HG03439 (cell line): ENCODE data around the gene GALT.

ENCODE experiments used
- ATAC-seq: cut with Tn5 transposase; IDR thresholded peaks from one replicate; pipeline ENCODE4 v1.9.1; 2021; ENCODE audit warnings: mild to moderate bottlenecking, moderate library complexity; ENCODE audit not compliant: unreplicated experiment

Gene GALT

DNA sequence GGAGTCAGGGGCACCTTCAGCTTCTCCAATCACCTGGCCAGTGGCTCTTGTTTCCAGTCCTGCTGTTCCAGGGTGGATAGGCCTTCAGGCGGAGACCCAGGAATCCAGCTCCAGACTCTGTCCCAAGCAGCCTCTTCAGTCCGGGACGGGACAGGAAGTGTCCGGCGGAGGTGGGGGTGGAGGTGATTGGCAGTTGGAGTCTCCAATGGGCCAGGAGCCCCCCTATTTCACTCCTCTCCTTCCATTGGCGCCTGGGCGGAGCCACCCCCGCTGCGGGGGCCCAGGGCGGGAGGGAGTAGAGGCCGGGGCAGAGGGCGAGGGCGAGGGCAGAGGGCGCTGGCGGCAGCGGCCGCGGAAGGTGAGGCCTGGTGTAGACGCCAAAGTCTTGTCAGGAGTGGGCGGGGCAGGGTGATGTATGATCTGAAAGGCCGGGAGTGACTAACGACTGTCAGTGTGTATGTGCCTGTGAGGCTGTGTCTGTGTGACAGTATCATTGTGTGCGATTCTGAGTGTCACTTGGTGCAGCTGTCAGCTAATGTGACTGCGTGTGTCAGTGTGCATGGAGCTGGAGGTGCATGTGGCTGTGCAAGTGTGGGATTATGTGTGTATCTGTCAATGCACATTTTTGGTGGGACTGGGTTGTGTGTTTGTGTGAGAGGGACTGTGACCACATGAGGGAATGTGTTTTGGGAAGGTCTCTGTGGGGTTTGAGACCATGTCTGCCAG lies 5.6 kb downstream of the GALT start, which contains the start of gene IL11RA:
IL11RA (plus strand) TSS at position 310 of the 726 bp plus-strand sequence. CDS start 3,033 bp downstream, outside the sequence.
- ATAC-seq: no peak

DNA sequence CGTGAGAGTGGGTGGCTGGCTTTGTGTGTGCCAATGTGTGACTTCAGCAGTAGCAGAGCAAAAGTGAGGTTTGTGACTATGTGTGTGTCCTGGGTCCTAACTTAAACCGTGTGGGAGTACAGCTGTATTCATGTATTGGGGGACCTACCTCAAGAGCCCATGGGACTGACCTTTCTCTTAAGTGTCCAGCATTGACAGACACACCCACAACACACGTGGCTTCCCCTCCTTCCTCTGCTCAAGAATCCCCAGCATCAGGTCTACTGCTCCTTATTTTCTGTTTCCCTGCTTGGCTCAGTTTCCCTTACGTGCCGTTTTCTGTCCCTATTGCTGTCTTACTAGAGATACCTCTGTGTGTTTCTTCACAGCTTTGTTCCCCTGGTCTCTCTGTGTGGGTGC lies 6.1 kb downstream of the GALT start:
- no peak for ATAC-seq

DNA sequence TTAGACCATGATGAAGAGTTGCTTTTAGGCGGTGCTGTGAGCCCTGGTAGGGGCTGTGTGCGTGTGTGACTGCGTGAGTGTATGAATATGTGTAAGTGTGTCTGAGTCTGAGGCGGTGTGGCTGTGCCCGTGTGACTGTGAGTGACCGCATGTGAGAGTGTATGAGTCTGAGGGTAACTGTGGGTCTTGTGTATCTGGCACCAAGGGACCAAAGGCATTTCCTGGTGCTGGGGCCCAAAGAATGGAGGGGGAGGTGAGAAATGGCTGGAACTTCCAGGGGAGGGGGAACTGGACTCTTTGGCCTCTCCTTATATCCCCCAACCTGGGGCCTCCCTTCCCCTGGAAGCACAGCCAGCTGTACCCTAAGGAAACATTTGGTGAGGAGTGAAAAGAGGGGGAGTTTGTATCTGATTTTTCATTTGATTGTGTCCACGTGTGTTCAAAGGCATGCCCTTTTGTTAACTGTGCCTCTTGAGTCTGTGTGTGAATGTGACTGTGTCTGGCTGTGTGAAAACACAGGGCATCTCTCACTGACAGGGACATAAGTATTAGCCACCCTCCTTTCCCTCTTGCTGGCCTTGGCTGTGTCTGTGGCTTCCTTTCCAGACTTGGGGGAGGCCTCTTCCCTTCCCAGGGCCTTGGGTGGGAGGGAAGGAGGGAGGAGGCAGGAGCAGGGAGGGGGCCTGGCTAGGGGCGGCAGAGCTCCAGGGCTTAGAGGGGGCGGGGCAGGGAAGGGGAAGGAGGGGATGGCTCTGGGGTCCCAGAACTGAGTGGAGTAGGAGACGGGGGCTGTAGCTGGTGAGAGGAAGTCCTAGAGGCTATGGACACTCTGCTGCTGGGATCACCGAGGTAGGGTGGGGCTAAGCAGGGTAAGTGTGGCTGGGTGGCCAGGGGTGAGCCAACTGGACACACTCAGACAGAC lies 6.9 kb downstream of the GALT start:
- ATAC-seq: no peak

DNA sequence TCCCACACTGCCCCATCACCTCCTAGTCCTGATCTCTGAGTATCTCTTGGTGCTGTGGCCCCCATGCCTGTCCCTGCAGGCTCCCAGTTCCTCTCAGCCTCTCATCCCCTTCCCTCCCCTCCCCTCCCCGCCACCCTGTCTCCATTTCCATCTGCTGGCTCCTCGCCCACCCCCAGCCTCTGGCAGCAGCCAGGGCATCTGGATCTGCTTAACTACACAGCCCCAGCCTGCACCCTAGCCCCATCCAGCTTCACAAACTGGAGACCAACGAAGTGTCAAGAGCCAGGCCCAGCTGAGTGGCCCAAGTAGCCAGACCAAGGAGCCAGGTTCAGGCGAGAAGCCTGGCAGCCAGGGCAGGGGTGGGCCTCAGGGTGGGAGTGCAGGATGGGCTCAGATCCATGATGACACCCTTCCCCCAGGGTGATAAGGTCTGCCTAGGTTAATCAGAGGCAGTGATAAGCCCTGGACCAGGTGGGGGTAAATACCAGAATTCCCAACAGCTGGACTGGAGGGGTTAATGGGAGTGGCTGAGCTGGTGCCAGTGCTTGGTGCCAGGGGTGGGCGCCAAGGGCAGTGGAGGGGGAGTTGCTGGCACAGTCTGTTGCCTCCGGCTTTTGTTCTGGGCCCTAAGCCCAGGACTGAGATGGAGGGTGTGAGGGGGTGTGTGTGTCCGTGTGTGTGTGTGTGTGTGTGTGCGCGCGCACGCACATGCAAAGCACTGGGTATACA lies 8.0 kb downstream of the GALT start:
- no peak for ATAC-seq

DNA sequence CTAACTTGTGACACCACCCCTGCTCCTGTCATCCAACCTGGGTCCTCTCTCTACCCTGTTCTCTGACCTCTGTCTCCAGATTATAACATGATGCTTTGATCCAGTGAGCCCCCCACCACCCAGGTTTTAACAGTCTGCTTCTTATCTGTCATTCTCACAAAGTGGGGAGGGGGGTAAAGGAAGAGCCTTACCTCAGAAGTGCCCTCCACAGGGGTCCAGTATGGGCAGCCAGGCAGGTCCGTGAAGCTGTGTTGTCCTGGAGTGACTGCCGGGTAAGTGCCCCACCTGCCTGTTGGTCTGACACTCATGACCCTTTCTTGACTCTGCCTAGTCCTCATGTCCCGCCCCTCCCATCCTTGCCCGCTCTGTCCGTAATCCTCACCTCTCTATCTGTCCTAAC lies 8.9 kb downstream of the GALT start:
- ATAC-seq: no peak

DNA sequence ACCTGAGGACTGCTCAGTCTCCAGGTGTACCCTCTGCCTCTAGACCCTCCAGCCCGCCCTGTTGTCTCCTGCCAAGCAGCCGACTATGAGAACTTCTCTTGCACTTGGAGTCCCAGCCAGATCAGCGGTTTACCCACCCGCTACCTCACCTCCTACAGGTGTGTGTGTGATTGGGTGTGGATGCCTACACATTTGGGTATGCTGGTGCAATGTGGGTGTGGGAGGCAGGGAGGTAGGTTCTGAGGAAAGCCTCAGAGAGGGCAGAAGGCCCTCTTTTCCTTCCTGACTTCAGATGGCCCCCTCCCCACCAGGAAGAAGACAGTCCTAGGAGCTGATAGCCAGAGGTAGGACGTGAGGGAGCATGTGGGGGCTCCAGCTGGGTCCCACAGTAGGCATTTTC lies 10.5 kb downstream of the GALT start:
- no peak for ATAC-seq

DNA sequence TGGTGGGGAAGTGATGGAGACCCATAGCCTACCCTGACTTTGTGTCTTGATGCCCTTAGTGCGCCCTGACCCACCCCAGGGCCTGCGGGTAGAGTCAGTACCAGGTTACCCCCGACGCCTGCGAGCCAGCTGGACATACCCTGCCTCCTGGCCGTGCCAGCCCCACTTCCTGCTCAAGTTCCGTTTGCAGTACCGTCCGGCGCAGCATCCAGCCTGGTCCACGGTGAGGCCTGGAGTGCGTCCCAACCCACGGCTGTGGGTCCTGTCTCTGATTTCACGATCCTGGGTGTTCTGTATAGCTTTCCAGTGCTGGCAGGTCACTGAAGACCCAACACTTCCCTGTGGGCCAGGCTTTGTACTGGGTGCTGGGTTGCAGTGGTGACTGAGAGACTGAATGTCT lies 12.0 kb downstream of the GALT start:
- ATAC-seq: no peak

DNA sequence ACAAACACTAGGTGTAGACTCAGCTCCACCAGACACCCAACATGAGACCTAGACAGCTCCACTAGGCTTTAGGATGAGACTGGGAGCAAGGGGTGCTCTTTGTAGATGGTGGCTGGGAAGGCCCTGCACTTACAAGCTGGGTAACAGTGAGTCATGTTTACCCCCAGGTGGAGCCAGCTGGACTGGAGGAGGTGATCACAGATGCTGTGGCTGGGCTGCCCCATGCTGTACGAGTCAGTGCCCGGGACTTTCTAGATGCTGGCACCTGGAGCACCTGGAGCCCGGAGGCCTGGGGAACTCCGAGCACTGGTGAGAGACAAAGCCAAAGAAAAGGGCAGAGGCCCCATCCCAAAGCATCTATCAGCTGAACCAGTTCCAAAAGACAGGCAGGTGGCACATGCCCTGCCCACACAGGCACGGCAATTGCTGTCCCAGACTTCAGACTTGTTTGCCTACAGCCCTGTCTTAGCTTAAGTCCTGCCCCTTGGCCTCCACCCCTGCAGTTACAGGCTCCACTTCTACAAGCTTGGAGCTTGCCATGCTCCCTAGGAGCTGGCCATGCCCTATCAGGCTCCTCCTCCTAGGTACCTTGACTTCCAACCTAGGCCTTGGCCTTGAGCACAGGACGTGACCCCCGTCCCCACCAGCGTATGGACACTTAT lies 13.2 kb downstream of the GALT start:
- ATAC-seq: no peak

DNA sequence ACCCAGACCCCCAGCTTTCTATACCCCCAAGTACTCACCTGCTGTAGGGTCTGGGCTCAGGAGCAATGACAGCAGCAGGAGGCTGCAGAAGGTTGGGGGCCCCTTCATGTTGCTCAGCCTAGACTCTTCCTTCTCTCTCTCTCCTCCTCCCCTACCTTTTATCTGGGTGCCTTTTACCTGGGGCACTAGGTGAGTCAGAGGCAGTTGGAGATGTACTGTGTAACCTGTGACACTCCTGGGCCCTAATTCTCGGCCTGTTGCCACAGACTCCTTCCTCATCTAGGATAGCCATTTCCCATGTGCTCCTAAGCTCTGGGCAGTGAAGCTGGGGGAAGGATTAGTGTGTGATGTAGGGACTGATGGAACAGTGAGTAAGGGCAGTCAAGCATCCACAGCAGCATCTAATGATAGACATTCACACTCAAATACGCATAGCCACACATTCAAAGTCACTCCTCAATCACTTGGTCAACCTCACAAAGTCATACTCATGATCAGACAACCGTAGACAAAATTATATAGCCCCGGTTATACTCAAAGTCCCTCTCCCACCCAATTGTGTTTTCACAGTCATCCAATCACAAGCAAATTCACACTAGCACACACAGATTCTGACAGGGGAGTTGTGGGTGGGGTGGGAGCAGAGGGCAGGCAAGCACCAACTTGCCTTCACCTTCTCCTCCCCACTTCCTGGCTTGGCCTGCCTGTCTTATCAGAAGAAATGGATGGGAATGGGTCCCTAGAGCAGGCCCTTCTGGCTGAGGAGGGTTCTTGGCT lies 16.2 kb downstream of the GALT start, which contains the start of gene CCL27:
CCL27 (minus strand) TSS at position 132 of the 777 bp plus-strand sequence; CDS start at position 108, 24 bp downstream.
- no peak for ATAC-seq

DNA sequence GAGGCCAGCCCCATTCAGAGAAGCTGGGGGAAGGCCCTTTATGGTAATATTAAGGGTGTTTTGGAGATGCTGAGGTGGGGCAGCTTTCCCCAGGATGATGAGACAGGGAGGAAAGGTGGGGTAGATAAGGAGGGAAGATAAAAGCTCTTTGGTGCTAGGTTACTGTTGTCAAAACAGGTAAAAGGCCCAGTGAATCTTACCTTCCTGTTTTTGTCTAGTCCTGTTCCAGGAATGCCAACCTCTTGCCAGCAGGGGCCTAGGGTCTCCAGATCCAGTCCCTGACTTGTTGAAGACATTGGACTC lies 16.8 kb downstream of the GALT start:
- no peak for ATAC-seq

DNA sequence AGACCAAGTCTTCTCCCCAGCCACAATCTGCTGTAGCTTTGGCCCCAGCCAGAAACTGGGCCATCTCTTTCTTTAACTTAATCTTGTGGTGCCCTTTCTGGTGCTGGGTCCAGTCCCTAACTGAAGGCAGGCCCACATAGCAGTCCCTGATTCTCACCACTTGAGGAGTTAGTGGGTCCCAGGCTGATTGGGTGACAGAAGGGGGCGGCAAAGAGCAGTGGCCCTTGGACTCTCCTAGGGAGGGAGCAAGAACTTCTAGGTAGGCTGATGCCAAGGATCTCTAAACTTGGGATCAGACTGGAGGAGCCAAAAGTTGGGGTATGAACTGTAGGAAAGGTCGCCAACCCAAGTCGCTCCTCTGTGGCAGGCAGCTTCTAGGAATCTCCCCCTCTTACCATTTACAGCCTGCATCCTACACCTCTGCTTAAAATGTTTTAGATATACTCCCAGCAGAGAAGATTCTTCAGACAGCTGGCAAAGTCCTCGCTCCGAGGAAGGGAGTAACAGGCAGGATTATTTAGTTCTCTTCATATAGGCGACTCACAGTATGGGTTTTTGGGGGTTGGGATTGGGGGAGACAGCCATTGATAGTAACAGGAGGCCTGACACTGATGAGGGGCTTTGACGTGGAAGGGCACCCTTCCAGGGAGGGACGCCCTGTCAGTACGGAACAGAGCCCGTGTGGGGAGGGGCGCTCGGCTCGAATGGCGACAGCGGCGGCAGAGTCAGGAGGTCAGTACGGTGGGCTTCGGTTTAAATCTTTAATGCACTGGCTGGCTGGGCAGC lies 18.0 kb downstream of the GALT start:
- ATAC-seq: no peak

DNA sequence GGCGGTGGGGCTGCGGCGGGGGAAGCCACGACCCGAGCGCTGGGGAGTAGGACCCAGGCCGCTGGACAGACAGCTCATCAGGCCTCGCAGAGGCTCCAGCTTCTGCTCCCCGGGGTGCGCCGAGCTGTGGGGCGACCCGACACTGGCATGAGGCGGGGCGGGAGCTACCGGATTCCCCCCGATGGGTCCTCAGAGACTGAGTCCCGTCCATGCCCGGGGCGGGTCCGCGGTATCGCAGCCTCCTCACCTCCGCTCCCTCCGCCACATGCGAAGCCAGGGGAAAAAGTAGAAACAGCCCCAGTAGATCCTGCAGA lies 18.5 kb downstream of the GALT start:
- ATAC-seq: peak; percentile 19

DNA sequence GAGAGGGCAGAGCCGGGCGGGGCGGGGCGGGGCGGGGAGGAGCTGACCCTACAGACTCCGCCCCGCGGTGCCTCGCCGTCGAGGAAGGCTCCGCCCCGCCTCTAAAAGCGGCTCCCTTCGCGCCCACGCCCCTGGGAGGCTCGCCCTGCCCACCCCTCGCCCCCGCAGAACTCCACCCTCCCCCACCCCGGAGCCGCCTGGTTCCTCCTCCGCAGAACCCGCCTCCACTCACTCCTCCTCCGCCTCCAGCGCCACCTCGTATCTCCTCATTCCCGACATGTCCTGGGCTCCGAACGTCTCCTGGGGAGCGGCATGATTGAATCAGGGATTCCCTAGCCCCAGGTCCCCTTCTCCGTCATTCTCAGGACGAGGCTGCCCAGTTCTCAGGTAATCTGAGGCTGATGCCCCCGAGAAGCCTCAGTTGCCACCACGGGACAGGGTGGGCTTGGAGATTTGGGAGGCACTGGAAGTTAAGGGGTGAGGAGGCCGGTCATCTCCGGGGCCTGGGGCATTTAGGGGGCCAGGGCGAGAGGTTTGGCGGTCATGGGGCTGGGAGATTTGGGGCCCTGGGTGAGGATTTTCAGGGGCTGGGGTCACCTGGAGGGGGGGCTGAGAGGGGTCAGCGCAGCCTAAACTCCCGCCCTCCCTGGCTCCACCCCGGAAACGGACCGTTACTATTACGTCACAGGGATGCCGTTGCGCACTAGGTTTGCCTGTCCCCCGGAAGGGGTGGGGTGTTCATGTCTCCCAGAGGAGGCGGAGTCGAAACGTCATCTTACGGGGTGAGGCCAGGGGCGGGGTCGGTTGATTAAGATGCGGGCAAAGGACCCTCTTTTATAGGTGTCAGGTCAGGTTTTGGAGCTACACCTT lies 19.1 kb downstream of the GALT start:
- peak; percentile 73 for ATAC-seq

DNA sequence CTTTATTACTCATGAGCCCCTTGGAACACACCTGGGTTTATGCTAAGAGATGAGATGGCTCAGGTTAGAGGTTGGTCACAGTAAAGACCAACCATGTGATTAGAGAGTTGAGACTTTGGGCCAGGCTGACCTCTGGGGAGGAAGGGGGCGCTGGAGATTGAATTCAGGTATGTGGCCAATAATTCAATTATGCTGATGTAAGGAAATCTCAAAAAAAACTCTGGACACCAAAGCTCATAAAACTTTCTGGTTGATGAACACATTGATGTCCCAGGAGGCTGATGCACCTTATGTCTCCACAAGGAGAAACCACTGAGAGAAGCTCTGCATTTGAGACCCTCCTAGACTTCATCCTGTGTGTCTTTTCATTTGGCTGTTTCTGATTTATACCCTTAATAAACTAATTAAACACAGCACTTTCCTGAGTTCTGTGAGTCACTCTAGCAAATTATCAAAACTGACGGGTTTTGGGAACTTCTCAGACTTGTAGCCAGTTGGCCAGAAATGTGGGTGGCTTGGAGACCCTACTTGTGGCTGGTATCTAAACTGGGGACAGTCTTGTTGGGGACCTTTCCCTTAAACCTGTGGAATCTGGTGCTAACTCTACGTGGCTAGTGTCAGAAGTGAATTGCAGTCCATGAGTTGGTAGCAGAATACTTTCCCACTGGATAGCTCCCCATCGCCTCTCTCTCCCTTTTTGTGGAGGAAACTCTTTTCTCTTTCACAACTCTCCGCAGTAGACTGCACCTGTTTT lies 23.5 kb downstream of the GALT start:
- ATAC-seq: no peak

DNA sequence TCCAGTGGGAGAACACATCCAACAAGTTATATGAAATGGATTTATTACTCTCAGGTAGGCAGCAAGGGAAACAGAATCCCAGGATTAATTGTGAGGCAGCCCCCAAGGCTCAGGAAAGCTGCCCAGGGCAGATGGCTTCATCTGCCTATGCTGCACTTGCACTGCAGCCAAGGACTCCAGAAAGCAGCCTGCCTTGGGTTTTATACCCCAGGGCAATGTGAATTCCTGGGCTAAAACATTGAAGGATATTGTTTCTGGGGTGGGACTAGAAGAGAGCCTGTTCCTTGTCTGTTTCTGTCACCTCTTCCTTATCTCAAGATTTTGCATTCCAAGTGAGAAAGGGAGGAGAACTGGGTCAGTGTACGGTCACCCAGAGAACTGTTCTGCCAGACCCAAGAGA lies 24.8 kb downstream of the GALT start:
- no peak for ATAC-seq

DNA sequence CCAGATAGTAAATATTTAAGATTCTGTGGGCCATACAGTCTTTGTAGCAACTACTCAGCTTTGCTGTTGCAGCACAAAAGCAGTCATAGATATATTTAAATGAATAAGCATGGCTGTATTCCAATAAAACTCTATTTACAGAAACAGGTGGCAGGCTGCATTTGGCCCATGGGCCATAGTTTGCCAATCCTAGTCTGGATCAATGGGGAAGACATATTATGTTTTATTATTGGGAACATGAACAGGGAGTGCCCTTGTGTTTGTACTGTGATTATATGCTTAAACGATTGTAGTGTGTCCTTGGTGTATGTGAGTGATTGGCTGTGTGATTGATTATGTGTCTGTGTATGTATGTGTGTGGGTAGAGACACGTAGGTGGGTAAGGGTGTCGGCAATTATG lies 28.0 kb downstream of the GALT start:
- ATAC-seq: no peak

DNA sequence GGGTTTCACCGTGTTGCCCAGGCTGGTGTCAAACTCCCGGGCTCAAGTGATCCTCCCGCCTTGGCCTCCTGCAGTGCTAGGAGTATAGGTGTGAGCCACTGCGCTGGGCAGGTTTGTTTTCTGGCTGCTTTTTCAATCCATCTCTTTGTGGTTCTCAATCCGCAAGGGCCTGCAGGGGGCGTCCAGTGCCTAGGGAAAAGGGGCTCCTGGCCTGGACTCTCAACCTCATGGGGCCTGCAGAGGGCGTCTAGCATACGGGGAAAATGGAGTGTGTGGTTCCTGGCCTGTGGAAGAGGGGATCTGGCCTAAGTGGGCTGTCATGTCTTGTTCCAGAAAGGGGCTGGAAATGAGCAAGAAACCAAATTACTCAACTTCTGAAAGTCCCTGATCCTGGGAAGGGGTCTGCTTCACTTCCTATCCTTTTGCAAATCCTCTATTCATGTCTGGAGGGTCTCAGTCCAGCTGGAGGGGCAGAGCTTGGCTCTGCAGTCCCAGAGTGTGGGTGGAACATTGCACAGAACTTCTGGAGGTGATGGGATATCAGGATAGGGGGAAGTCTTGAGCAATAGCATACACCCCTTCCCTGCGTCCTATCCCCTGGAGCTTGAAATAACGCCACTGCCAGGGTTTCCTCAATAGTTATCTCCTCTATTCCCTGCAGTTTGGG lies 28.7 kb downstream of the GALT start:
- ATAC-seq: no peak
